Neural crest cell (in vitro differentiated cells): Measurements from ENCODE around the gene DDX60. TPM values are rescaled to one million over a fixed set of nuclear protein-coding genes. Genes with fewer than 3 reads are reported as not detected.
"Not testable (repeated sequence)": the region's sequence is repeated elsewhere in the genome, so short reads cannot be mapped to it uniquely, and the experiment has no call there.

Experiments
- DNase-seq: peaks from one replicate; pipeline ENCODE4 v3.0.0; 2021; ENCODE audit warnings: low read depth, mixed read lengths, low spot score
- H3K27ac Mint-ChIP-seq: one replicate; pipeline ENCODE4 v1.8.0; 2021; ENCODE audit warnings: mild to moderate bottlenecking, mixed read lengths; ENCODE audit not compliant: unreplicated experiment
- H3K27me3 Mint-ChIP-seq: 2 replicates; pipeline ENCODE4 v1.8.0; 2021; ENCODE audit warnings: low read depth, mild to moderate bottlenecking, mixed read lengths
- H3K36me3 Mint-ChIP-seq: 2 replicates; pipeline ENCODE4 v1.8.0; 2021; ENCODE audit warnings: low read depth, mild to moderate bottlenecking, mixed read lengths
- H3K4me1 Mint-ChIP-seq: 2 replicates; pipeline ENCODE4 v1.8.0; 2021; ENCODE audit warnings: mixed read lengths
- H3K4me3 Mint-ChIP-seq: one replicate; pipeline ENCODE4 v1.8.0; 2021; ENCODE audit warnings: mild to moderate bottlenecking, mixed read lengths
- H3K9me3 Mint-ChIP-seq: 2 replicates; pipeline ENCODE4 v1.8.0; 2021; ENCODE audit warnings: mixed read lengths
- CTCF ChIP-seq: fragments of 200-600 bp; sonication (generic); conservative IDR thresholded peaks from 2 replicates; pipeline ENCODE4 v1.5.0; 2021; ENCODE audit warnings: antibody characterized with exemption, mild to moderate bottlenecking
- total RNA-seq: library from RNA; stranded (reverse); gene quantifications from 2 replicates; pipeline ENCODE4 v1.2.1, GENCODE V29; 2021

DDX60 gene
- total RNA-seq, 1 donor from 2014 or later: 2.1 TPM

GRCh38 chr4:168309781-168310180 is 8.8 kb downstream of the DDX60 start:
- Mint-ChIP-seq H3K27ac (no peak overlapping the region), H3K4me3 (no peak overlapping the region), H3K9me3 (peaks cover 3% of the 10 kb centered on the region), H3K4me1 (no peaks in the 10 kb centered on the region), H3K36me3 (no peaks in the 10 kb centered on the region), H3K27me3 (no peaks in the 10 kb centered on the region)
- TF ChIP-seq CTCF: no peak
- DNase-seq: no peak

- no peaks in the 10 kb centered on the region for H3K36me3 Mint-ChIP-seq
- no peak for TF ChIP-seq CTCF
- no peaks in the 10 kb centered on the region for H3K4me1 Mint-ChIP-seq
- no peak overlapping the region for H3K4me3 Mint-ChIP-seq
- DNase-seq: no peak
- peaks cover 3% of the 10 kb centered on the region for H3K9me3 Mint-ChIP-seq
- H3K27ac Mint-ChIP-seq: no peak overlapping the region
- H3K27me3 Mint-ChIP-seq: no peaks in the 10 kb centered on the region
These were observed 9.6 kb downstream of the DDX60 start for GRCh38 chr4:168308912-168309311.

- H3K27ac Mint-ChIP-seq: no peak overlapping the region
- DNase-seq: no peak
- H3K4me3 Mint-ChIP-seq: no peak overlapping the region
- peaks cover 6% of the 10 kb centered on the region for H3K4me1 Mint-ChIP-seq
- no peak for TF ChIP-seq CTCF
- H3K27me3 Mint-ChIP-seq: no peaks in the 10 kb centered on the region
- H3K36me3 Mint-ChIP-seq: no peaks in the 10 kb centered on the region
- H3K9me3 Mint-ChIP-seq: no peaks in the 10 kb centered on the region
These were observed 12.1 kb downstream of the DDX60 start for GRCh38 chr4:168306476-168306875.

GRCh38 chr4:168304744-168305459 is 13.7 kb downstream of the DDX60 start:
- H3K27me3 Mint-ChIP-seq: no peaks in the 10 kb centered on the region
- H3K4me1 Mint-ChIP-seq: peaks cover 7% of the 10 kb centered on the region
- no peaks in the 10 kb centered on the region for H3K36me3 Mint-ChIP-seq
- H3K9me3 Mint-ChIP-seq: peaks cover 2% of the 10 kb centered on the region
- H3K27ac Mint-ChIP-seq: no peak overlapping the region
- no peak for DNase-seq
- H3K4me3 Mint-ChIP-seq: no peak overlapping the region
- TF ChIP-seq CTCF: no peak

- not testable (repeated sequence) for DNase-seq, H3K27ac Mint-ChIP-seq, H3K9me3 Mint-ChIP-seq, H3K36me3 Mint-ChIP-seq, H3K4me1 Mint-ChIP-seq, H3K27me3 Mint-ChIP-seq, H3K4me3 Mint-ChIP-seq
These were observed 15.1 kb downstream of the DDX60 start for GRCh38 chr4:168303430-168303829.

- no peak for DNase-seq
- H3K27ac Mint-ChIP-seq: no peak overlapping the region
- no peaks in the 10 kb centered on the region for H3K27me3 Mint-ChIP-seq
These were observed 25.1 kb downstream of the DDX60 start for GRCh38 chr4:168293386-168293975.

More at GRCh38 chr4:168293386-168293975, 25.1 kb downstream of the DDX60 start:
- no peaks in the 10 kb centered on the region for H3K4me1 Mint-ChIP-seq
- no peaks in the 10 kb centered on the region for H3K9me3 Mint-ChIP-seq
- H3K36me3 Mint-ChIP-seq: no peaks in the 10 kb centered on the region
- no peak overlapping the region for H3K4me3 Mint-ChIP-seq
- no peak for TF ChIP-seq CTCF
